ENCODE data around the gene HBS1L.

DNA sequence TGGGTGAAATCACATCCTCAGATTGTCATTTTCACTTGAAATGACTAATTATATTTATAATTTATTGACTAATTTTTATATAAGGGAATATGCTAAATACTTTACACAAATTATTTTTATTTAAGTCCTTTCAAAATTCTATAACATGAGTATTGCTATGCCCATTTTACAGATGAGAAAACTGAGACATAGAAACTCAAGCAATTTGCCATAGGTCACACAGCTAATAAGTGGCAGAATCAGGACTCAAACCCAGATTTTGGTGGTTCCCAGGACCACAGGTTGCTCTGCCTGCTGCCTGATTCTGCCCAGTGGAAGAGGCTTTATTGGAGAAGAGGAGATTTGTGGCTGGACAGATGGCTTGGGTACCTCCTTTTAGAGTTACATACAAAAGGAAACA lies 109.6 kb downstream of the HBS1L start:
- no peak for TF ChIP-seq POLR2A (IDR thresholded peaks at IDR 0.05)
- TF ChIP-seq, protein P1, sequence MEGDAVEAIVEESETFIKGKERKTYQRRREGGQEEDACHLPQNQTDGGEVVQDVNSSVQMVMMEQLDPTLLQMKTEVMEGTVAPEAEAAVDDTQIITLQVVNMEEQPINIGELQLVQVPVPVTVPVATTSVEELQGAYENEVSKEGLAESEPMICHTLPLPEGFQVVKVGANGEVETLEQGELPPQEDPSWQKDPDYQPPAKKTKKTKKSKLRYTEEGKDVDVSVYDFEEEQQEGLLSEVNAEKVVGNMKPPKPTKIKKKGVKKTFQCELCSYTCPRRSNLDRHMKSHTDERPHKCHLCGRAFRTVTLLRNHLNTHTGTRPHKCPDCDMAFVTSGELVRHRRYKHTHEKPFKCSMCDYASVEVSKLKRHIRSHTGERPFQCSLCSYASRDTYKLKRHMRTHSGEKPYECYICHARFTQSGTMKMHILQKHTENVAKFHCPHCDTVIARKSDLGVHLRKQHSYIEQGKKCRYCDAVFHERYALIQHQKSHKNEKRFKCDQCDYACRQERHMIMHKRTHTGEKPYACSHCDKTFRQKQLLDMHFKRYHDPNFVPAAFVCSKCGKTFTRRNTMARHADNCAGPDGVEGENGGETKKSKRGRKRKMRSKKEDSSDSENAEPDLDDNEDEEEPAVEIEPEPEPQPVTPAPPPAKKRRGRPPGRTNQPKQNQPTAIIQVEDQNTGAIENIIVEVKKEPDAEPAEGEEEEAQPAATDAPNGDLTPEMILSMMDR (IDR thresholded peaks at IDR 0.05 in 8 of 11, conservative IDR thresholded peaks at IDR 0.05 in 3 of 11): no peak
